ENCODE results near the gene MEMO1. TPM values are rescaled to one million over a fixed set of nuclear protein-coding genes. Genes with fewer than 3 reads are reported as not detected.
"Not testable (repeated sequence)": the region's sequence is repeated elsewhere in the genome, so short reads cannot be mapped to it uniquely, and the experiment has no call there.

Gene MEMO1
- total RNA-seq, result 10 to 100 TPM; 25.1 to 31.3 (median 28.7) TPM

GRCh38 chr2:32010670-32011484 is at the start of gene MEMO1:
MEMO1 (minus strand) TSS chr2:32011008; CDS start chr2:32010247, 761 bp downstream.
- no peak for TF ChIP-seq POLR2A (IDR thresholded peaks at IDR 0.05)
- TF ChIP-seq, protein P1, sequence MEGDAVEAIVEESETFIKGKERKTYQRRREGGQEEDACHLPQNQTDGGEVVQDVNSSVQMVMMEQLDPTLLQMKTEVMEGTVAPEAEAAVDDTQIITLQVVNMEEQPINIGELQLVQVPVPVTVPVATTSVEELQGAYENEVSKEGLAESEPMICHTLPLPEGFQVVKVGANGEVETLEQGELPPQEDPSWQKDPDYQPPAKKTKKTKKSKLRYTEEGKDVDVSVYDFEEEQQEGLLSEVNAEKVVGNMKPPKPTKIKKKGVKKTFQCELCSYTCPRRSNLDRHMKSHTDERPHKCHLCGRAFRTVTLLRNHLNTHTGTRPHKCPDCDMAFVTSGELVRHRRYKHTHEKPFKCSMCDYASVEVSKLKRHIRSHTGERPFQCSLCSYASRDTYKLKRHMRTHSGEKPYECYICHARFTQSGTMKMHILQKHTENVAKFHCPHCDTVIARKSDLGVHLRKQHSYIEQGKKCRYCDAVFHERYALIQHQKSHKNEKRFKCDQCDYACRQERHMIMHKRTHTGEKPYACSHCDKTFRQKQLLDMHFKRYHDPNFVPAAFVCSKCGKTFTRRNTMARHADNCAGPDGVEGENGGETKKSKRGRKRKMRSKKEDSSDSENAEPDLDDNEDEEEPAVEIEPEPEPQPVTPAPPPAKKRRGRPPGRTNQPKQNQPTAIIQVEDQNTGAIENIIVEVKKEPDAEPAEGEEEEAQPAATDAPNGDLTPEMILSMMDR (IDR thresholded peaks at IDR 0.05), result no peak
- 1% methylated on average over 24 to 26 of the region's 57 CpGs for WGBS, 2 donors
- peak; percentile 88 to 97 for DNase-seq (ENCODE audit: low spot score in 2 of 2)
- H3K4me3 ChIP-seq (ENCODE audit: low read depth, poor library complexity, severe bottlenecking), result peak within 1 kb of the TSS; percentile 80
- intact Hi-C loops (cut with DNase I; ENCODE audit: low total_unique reads), result no loop called here

DNA sequence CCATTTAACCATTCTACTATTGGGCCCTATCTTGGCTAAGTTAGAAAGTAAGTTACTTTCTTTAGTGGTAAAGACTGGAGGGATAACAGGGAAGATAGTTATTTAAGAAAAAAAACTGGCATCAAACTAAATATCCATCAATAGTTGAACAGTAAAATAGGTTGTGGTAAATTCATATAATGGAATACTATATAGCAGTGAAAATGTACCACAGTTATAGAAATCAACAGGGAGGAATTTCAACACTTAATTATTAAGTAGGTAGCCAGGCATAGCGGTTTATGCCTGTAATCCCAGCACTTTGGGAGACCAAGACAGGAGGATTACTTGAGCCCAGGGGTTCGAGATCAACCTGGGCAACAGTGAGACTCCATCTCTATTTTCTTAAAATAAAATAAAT is 49.5 kb upstream of the MEMO1 start:
- no peak overlapping the region for H3K4me3 ChIP-seq (ENCODE audit: low read depth, poor library complexity, severe bottlenecking)
- TF ChIP-seq, protein P1 (IDR thresholded peaks at IDR 0.05), result no peak
- no peak for TF ChIP-seq POLR2A (IDR thresholded peaks at IDR 0.05)
- DNase-seq (ENCODE audit: low spot score in 2 of 2), result no peak
- 90 to 99% methylated on average over 2 of the region's 2 CpGs for WGBS, 2 donors
- intact Hi-C loops (cut with DNase I; ENCODE audit: low total_unique reads), result no loop called here

- no peak overlapping the region for H3K4me3 ChIP-seq (ENCODE audit: low read depth, poor library complexity, severe bottlenecking)
- TF ChIP-seq, protein P1 (IDR thresholded peaks at IDR 0.05), result no peak
- no peak for TF ChIP-seq POLR2A (IDR thresholded peaks at IDR 0.05)
- DNase-seq (ENCODE audit: low spot score in 2 of 2), result no peak
- intact Hi-C loops (cut with DNase I; ENCODE audit: low total_unique reads), result no loop called here
- WGBS, 2 donors, result 89 to 98% methylated on average over 2 of the region's 2 CpGs
Measured at GRCh38 chr2:32058130-32058529, 47.3 kb upstream of the MEMO1 start.

DNA sequence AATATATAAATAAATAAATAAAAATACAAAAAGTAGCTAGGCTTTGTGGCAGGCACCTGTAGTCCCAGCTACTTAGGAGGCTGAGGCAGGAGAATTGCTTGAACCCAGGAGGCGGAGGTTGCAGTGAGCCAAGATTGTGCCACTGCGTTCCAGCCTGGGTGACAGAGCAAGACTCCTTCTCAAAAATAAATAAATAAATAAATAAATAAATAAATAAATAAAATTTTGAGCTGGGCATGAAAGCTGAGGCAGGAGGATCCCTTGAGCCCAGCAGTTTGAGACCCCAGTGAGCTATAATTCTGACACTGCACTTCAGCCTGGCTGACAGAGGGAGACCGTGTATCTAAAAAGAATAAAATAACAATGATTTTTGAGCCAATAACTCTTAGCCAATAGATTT is 43.8 kb upstream of the MEMO1 start:
- DNase-seq (ENCODE audit: low spot score in 2 of 2); intact Hi-C loops (cut with DNase I; ENCODE audit: low total_unique reads); H3K4me3 ChIP-seq (ENCODE audit: low read depth, poor library complexity, severe bottlenecking): not testable (repeated sequence)
- WGBS, 2 donors, result 61 to 71% methylated on average over 3 of the region's 3 CpGs

- 94% methylated on average over 11 of the region's 11 CpGs for WGBS, 2 donors
- TF ChIP-seq POLR2A (IDR thresholded peaks at IDR 0.05), result no peak
- TF ChIP-seq, protein P1 (IDR thresholded peaks at IDR 0.05), result no peak
Measured at GRCh38 chr2:32051836-32052439, 41.1 kb upstream of the MEMO1 start.

DNA sequence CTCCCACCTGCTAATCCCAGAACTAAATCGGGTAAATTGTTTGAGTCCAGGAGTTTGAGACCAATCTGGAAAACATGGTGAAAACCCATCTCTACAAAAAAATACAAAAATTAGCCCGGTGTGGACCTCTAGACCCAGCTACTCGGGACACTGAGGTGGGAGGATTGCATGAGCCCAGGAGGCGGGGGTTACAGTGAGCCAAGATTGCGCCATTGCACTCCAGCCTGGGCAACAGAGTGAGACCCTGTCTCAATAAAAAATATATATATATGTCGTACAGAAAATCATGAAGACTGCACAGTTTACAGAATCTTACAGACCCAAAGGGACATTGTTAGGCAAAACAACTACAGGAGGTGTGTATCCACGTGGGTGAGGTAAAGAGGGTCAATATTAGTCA is 32.8 kb upstream of the MEMO1 start:
- intact Hi-C loops (cut with DNase I; ENCODE audit: low total_unique reads), result no loop called here
- no peak for TF ChIP-seq POLR2A (IDR thresholded peaks at IDR 0.05)
- TF ChIP-seq, protein P1 (IDR thresholded peaks at IDR 0.05), result no peak
- WGBS, 2 donors, result 81 to 82% methylated on average over 7 of the region's 7 CpGs
- no peak for DNase-seq (ENCODE audit: low spot score in 2 of 2)
- H3K4me3 ChIP-seq (ENCODE audit: low read depth, poor library complexity, severe bottlenecking), result no peak overlapping the region

More at GRCh38 chr2:32051836-32052439, 41.1 kb upstream of the MEMO1 start:
- intact Hi-C loops (cut with DNase I; ENCODE audit: low total_unique reads), result no loop called here
- no peak for DNase-seq (ENCODE audit: low spot score in 2 of 2)
- no peak overlapping the region for H3K4me3 ChIP-seq (ENCODE audit: low read depth, poor library complexity, severe bottlenecking)
